IPS-15b (cell line): ENCODE data around the gene ERAL1.
"Not testable (repeated sequence)": the region's sequence is repeated elsewhere in the genome, so short reads cannot be mapped to it uniquely, and the experiment has no call there.

Experiments used
- H3K27me3 ChIP-seq: one replicate; pipeline ENCODE4 v1.6.1; 2013; ENCODE audit warnings: low read length; ENCODE audit not compliant: control insufficient read depth, insufficient read depth
- H3K36me3 ChIP-seq: one replicate; pipeline ENCODE4 v1.6.1; 2013; ENCODE audit warnings: low read length; ENCODE audit not compliant: control insufficient read depth, insufficient read depth
- H3K4me1 ChIP-seq: one replicate; pipeline ENCODE4 v1.6.1; 2013; ENCODE audit warnings: mild to moderate bottlenecking, low read length; ENCODE audit not compliant: control insufficient read depth, insufficient read depth
- H3K4me3 ChIP-seq: one replicate; pipeline ENCODE4 v1.5.1; 2013; ENCODE audit warnings: low read depth, low read length
- H3K9ac ChIP-seq: one replicate; pipeline ENCODE4 v1.6.1; 2013; ENCODE audit warnings: low read depth, mild to moderate bottlenecking, low read length
- H3K9me3 ChIP-seq: one replicate; pipeline ENCODE4 v1.6.1; 2013; ENCODE audit warnings: mild to moderate bottlenecking, low read length; ENCODE audit not compliant: control insufficient read depth, insufficient read depth

ERAL1 gene

GRCh38 chr17:28882154-28882895, 27.5 kb downstream of the ERAL1 start:
- Histone ChIP-seq H3K27me3 (no peaks in the 10 kb centered on the region), H3K4me1 (no peaks in the 10 kb centered on the region), H3K9me3 (no peaks in the 10 kb centered on the region), H3K9ac (no peak overlapping the region), H3K36me3 (peaks cover 18% of the 10 kb centered on the region), H3K4me3 (no peak overlapping the region)

- H3K4me1 ChIP-seq, result peaks cover 3% of the 10 kb centered on the region
- H3K36me3 ChIP-seq, result peaks cover 18% of the 10 kb centered on the region
- no peaks in the 10 kb centered on the region for H3K27me3 ChIP-seq
- no peaks in the 10 kb centered on the region for H3K9me3 ChIP-seq
- H3K9ac ChIP-seq, result no peak overlapping the region
- no peak overlapping the region for H3K4me3 ChIP-seq
Observed at GRCh38 chr17:28883967-28884702, 29.3 kb downstream of the ERAL1 start.

GRCh38 chr17:28885363-28885762, 30.5 kb downstream of the ERAL1 start:
- peaks cover 15% of the 10 kb centered on the region for H3K36me3 ChIP-seq
- H3K9me3 ChIP-seq, result no peaks in the 10 kb centered on the region
- peaks cover 3% of the 10 kb centered on the region for H3K4me1 ChIP-seq
- no peak overlapping the region for H3K9ac ChIP-seq
- H3K4me3 ChIP-seq, result no peak overlapping the region
- H3K27me3 ChIP-seq, result no peaks in the 10 kb centered on the region

- H3K4me3 ChIP-seq, result no peak overlapping the region
- H3K36me3 ChIP-seq, result peaks cover 10% of the 10 kb centered on the region
- H3K9ac ChIP-seq, result no peak overlapping the region
- H3K4me1 ChIP-seq, result peaks cover 3% of the 10 kb centered on the region
- H3K9me3 ChIP-seq, result no peaks in the 10 kb centered on the region
- H3K27me3 ChIP-seq, result no peaks in the 10 kb centered on the region
Observed at GRCh38 chr17:28885951-28886350, 31.1 kb downstream of the ERAL1 start.

GRCh38 chr17:28887871-28888471, 33.2 kb downstream of the ERAL1 start:
- peaks cover 8% of the 10 kb centered on the region for H3K36me3 ChIP-seq
- H3K27me3 ChIP-seq, result no peaks in the 10 kb centered on the region
- peaks cover 3% of the 10 kb centered on the region for H3K4me1 ChIP-seq
- no peak overlapping the region for H3K4me3 ChIP-seq
- no peak overlapping the region for H3K9ac ChIP-seq
- H3K9me3 ChIP-seq, result no peaks in the 10 kb centered on the region

GRCh38 chr17:28888832-28889231, 34.0 kb downstream of the ERAL1 start:
- H3K9me3 ChIP-seq, result no peaks in the 10 kb centered on the region
- H3K36me3 ChIP-seq, result peaks cover 7% of the 10 kb centered on the region
- H3K4me3 ChIP-seq, result no peak overlapping the region
- no peak overlapping the region for H3K9ac ChIP-seq
- H3K27me3 ChIP-seq, result no peaks in the 10 kb centered on the region
- H3K4me1 ChIP-seq, result peaks cover 3% of the 10 kb centered on the region

GRCh38 chr17:28889996-28890395, 35.2 kb downstream of the ERAL1 start:
- Histone ChIP-seq H3K9me3 (no peaks in the 10 kb centered on the region), H3K4me3 (no peak overlapping the region), H3K4me1 (peaks cover 3% of the 10 kb centered on the region), H3K9ac (no peak overlapping the region), H3K27me3 (no peaks in the 10 kb centered on the region), H3K36me3 (peaks cover 2% of the 10 kb centered on the region)

- Histone ChIP-seq H3K4me1 (peaks cover 9% of the 10 kb centered on the region), H3K9ac (no peak overlapping the region), H3K27me3 (no peaks in the 10 kb centered on the region), H3K36me3 (no peaks in the 10 kb centered on the region), H3K9me3 (no peaks in the 10 kb centered on the region), H3K4me3 (no peak overlapping the region)
Observed at GRCh38 chr17:28891201-28891600, 36.4 kb downstream of the ERAL1 start.

- Histone ChIP-seq H3K9ac (no peak overlapping the region), H3K4me3 (no peak overlapping the region), H3K36me3 (no peaks in the 10 kb centered on the region), H3K4me1 (peaks cover 10% of the 10 kb centered on the region), H3K27me3 (no peaks in the 10 kb centered on the region), H3K9me3 (no peaks in the 10 kb centered on the region)
Observed at GRCh38 chr17:28892024-28892423, 37.2 kb downstream of the ERAL1 start.

GRCh38 chr17:28893248-28894183, 38.7 kb downstream of the ERAL1 start:
- not testable (repeated sequence) for H3K4me3 ChIP-seq, H3K9me3 ChIP-seq, H3K9ac ChIP-seq, H3K27me3 ChIP-seq, H3K36me3 ChIP-seq
- peaks cover 10% of the 10 kb centered on the region for H3K4me1 ChIP-seq

GRCh38 chr17:28895794-28896447, 41.1 kb downstream of the ERAL1 start:
- Histone ChIP-seq H3K4me3 (peak overlapping the region; percentile 84), H3K27me3 (no peaks in the 10 kb centered on the region), H3K36me3 (no peaks in the 10 kb centered on the region), H3K9me3 (no peaks in the 10 kb centered on the region), H3K9ac (peak overlapping the region; percentile 28), H3K4me1 (peaks cover 7% of the 10 kb centered on the region)
